SK-N-SH treated with all-trans-retinoic acid at 6 μM for 48 hours (cell line): ENCODE results near the gene VPS51.

Experiments
- ATAC-seq: fragments of 200-7000 bp; cut with Tn5 transposase; 3 replicates; pipeline ENCODE4 v1.9.1; 2020; ENCODE audit warnings: mild to moderate bottlenecking, moderate library complexity
- ARNTL ChIP-seq: fragments of 450-650 bp; formaldehyde crosslinking; IDR thresholded peaks from 2 replicates; pipeline ENCODE4 v1.5.0; 2020; ENCODE audit warnings: low read depth, mild to moderate bottlenecking, moderate library complexity, borderline replicate concordance
- BACH2 ChIP-seq: fragments of 250-450 bp; sonication (Bioruptor Pico); IDR thresholded peaks from 2 replicates; pipeline ENCODE4 v1.9.0; 2021; ENCODE audit warnings: mild to moderate bottlenecking, borderline replicate concordance
- CREB5 ChIP-seq: fragments of 250-450 bp; sonication (Bioruptor Pico); IDR thresholded peaks from 2 replicates; pipeline ENCODE4 v1.5.1; 2020; ENCODE audit warnings: low read depth, mild to moderate bottlenecking, moderate library complexity
- CSDC2 ChIP-seq: fragments of 250-450 bp; sonication (Bioruptor Pico); IDR thresholded peaks from 2 replicates; pipeline ENCODE4 v1.5.0; 2020; ENCODE audit warnings: mild to moderate bottlenecking, moderate library complexity
- CSRNP3 ChIP-seq: fragments of 250-450 bp; sonication (Bioruptor Pico); IDR thresholded peaks from 2 replicates; pipeline ENCODE4 v1.5.1; 2021; ENCODE audit warnings: mild to moderate bottlenecking, moderate library complexity
- ESRRG ChIP-seq: fragments of 250-450 bp; sonication (Bioruptor Pico); IDR thresholded peaks from 2 replicates; pipeline ENCODE4 v1.6.1; 2021; ENCODE audit warnings: mild to moderate bottlenecking
- GLIS3 ChIP-seq: fragments of 250-450 bp; sonication (Bioruptor Pico); IDR thresholded peaks from 2 replicates; pipeline ENCODE4 v1.5.0; 2020; ENCODE audit warnings: mild to moderate bottlenecking, moderate library complexity
- ISL1 ChIP-seq: fragments of 250-450 bp; sonication (Bioruptor Pico); IDR thresholded peaks from 2 replicates; pipeline ENCODE4 v2.1.2; 2022; ENCODE audit warnings: mild to moderate bottlenecking, moderate library complexity
- PATZ1 ChIP-seq: fragments of 250-450 bp; sonication (Bioruptor Pico); IDR thresholded peaks from 2 replicates; pipeline ENCODE4 v1.8.0; 2020; ENCODE audit warnings: mild to moderate bottlenecking, moderate library complexity, borderline replicate concordance
- POU6F1 ChIP-seq: fragments of 250-450 bp; sonication (Bioruptor Pico); IDR thresholded peaks from 2 replicates; pipeline ENCODE4 v1.8.0; 2021; ENCODE audit warnings: low read depth, mild to moderate bottlenecking, moderate library complexity, borderline replicate concordance
- PPARA ChIP-seq: fragments of 250-450 bp; sonication (Bioruptor Pico); IDR thresholded peaks from 2 replicates; pipeline ENCODE4 v1.5.0; 2020; ENCODE audit warnings: mild to moderate bottlenecking, borderline replicate concordance
- RARB ChIP-seq: fragments of 250-450 bp; sonication (Bioruptor Pico); IDR thresholded peaks from 2 replicates; pipeline ENCODE4 v1.8.0; 2021; ENCODE audit warnings: mild to moderate bottlenecking, moderate library complexity
- SNAI2 ChIP-seq: fragments of 250-450 bp; sonication (Bioruptor Pico); IDR thresholded peaks from 2 replicates; pipeline ENCODE4 v1.5.0; 2020; ENCODE audit warnings: mild to moderate bottlenecking, moderate library complexity
- TCF4 ChIP-seq: fragments of 250-450 bp; sonication (Bioruptor Pico); IDR thresholded peaks from 2 replicates; pipeline ENCODE4 v1.8.0; 2021; ENCODE audit warnings: mild to moderate bottlenecking, moderate library complexity, borderline replicate concordance
- TOX ChIP-seq: fragments of 250-450 bp; sonication (Bioruptor Pico); IDR thresholded peaks from 2 replicates; pipeline ENCODE4 v1.8.0; 2021; ENCODE audit warnings: mild to moderate bottlenecking, moderate library complexity, borderline replicate concordance
- ZFP30 ChIP-seq: fragments of 450-650 bp; formaldehyde crosslinking; IDR thresholded peaks from 2 replicates; pipeline ENCODE4 v1.5.0; 2022; ENCODE audit warnings: mild to moderate bottlenecking, moderate library complexity
- ZNF565 ChIP-seq: fragments of 450-650 bp; formaldehyde crosslinking; conservative IDR thresholded peaks from 2 replicates; pipeline ENCODE4 v1.5.0; 2020; ENCODE audit warnings: low read depth, mild to moderate bottlenecking, moderate library complexity
- ZNF70 ChIP-seq: fragments of 450-650 bp; formaldehyde crosslinking; IDR thresholded peaks from 2 replicates; pipeline ENCODE4 v1.5.0; 2020; ENCODE audit warnings: mild to moderate bottlenecking, moderate library complexity
- ZNF8 ChIP-seq: fragments of 450-650 bp; formaldehyde crosslinking; IDR thresholded peaks from 2 replicates; pipeline ENCODE4 v1.5.0; 2020; ENCODE audit warnings: mild to moderate bottlenecking, moderate library complexity

The VPS51 gene

GRCh38 chr11:65115361-65116082 lies 19.5 kb downstream of the VPS51 start:
- no peak for ATAC-seq
- TF ChIP-seq TOX (CRISPR knock-in tag) = no peak
- no peak for TF ChIP-seq ISL1 (CRISPR knock-in tag)
- TF ChIP-seq ZNF8 (CRISPR knock-in tag) = no peak
- TF ChIP-seq POU6F1 (CRISPR knock-in tag) = no peak
- no peak for TF ChIP-seq CREB5 (CRISPR knock-in tag)
- TF ChIP-seq, all 23 proteins: peak for 0

GRCh38 chr11:65116370-65117205 lies 20.6 kb downstream of the VPS51 start:
- TF ChIP-seq ZFP30 (CRISPR knock-in tag) (0 out of 2 replicates have a peak, but pooled peaks have one; percentile 17), TCF4 (CRISPR knock-in tag) (no peak), CSDC2 (CRISPR knock-in tag) (peak; percentile 11; the same call in 1 of the 2 replicates), RARB (CRISPR knock-in tag) (0 out of 2 replicates have a peak, but pooled peaks have one; percentile 30)
- ATAC-seq = peak; percentile 2

GRCh38 chr11:65117206-65118096 lies 21.4 kb downstream of the VPS51 start, which contains the start of gene ZNHIT2:
ZNHIT2 (minus strand) TSS chr11:65117701; CDS start chr11:65117653, 48 bp downstream.
- peak; percentile 70 for ATAC-seq
- TF ChIP-seq ZNF565 (CRISPR knock-in tag) (no peak), ESRRG (CRISPR knock-in tag) (no peak; the same call in 1 of the 2 replicates), GLIS3 (CRISPR knock-in tag) (peak; percentile 23; the same call in 1 of the 2 replicates), BACH2 (CRISPR knock-in tag) (no peak), ZFP30 (CRISPR knock-in tag) (no peak), TOX (CRISPR knock-in tag) (no peak)

- ATAC-seq = no peak
- TF ChIP-seq PPARA (CRISPR knock-in tag) (no peak), ZNF70 (CRISPR knock-in tag) (no peak), TOX (CRISPR knock-in tag) (no peak), ZNF565 (CRISPR knock-in tag) (no peak), ZNF8 (CRISPR knock-in tag) (no peak), CSDC2 (CRISPR knock-in tag) (no peak), ARNTL (CRISPR knock-in tag) (no peak), SNAI2 (CRISPR knock-in tag) (no peak), PATZ1 (CRISPR knock-in tag) (no peak), TCF4 (CRISPR knock-in tag) (no peak), CREB5 (CRISPR knock-in tag) (no peak), BACH2 (CRISPR knock-in tag) (no peak), POU6F1 (CRISPR knock-in tag) (no peak), GLIS3 (CRISPR knock-in tag) (no peak), ZFP30 (CRISPR knock-in tag) (no peak), CSRNP3 (CRISPR knock-in tag) (no peak)
Observed at GRCh38 chr11:65118097-65118837, 22.3 kb downstream of the VPS51 start.
